ENCODE data around the gene MAPRE3. TPM values are rescaled to one million over a fixed set of nuclear protein-coding genes. Genes with fewer than 3 reads are reported as not detected.

MAPRE3 gene
- total RNA-seq, 2 donors from 2014 or later = 12.0 to 28.9 TPM

DNA sequence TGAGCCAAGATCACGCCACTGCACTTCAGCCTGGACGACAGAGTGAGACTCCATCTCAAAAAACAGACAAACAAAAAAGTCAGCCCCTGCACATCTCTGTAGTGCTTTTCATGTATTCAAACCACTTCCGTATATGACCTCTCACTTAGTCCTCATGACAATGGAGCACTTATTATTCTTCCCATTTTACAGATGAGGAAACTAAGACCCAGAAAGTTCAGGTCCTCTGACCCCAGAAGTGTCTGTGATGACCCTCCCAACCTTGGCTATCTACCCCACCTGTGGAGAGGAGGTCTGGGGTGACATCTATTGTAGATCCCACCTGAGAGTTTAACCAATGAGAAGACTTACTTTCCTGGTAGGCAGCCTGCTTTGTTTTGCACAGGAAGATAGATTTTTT is 21.6 kb upstream of the MAPRE3 start:
- H3K27me3 ChIP-seq (replicated peaks; ENCODE audit: insufficient read depth) = peaks cover 3% of the 10 kb centered on the region
- no peaks in the 10 kb centered on the region for H3K9me3 ChIP-seq
- H3K4me3 ChIP-seq = no peak overlapping the region
- H3K36me3 ChIP-seq = no peaks in the 10 kb centered on the region
- no peak overlapping the region for H3K27ac ChIP-seq
- TF ChIP-seq, protein P1, sequence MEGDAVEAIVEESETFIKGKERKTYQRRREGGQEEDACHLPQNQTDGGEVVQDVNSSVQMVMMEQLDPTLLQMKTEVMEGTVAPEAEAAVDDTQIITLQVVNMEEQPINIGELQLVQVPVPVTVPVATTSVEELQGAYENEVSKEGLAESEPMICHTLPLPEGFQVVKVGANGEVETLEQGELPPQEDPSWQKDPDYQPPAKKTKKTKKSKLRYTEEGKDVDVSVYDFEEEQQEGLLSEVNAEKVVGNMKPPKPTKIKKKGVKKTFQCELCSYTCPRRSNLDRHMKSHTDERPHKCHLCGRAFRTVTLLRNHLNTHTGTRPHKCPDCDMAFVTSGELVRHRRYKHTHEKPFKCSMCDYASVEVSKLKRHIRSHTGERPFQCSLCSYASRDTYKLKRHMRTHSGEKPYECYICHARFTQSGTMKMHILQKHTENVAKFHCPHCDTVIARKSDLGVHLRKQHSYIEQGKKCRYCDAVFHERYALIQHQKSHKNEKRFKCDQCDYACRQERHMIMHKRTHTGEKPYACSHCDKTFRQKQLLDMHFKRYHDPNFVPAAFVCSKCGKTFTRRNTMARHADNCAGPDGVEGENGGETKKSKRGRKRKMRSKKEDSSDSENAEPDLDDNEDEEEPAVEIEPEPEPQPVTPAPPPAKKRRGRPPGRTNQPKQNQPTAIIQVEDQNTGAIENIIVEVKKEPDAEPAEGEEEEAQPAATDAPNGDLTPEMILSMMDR (IDR thresholded peaks at IDR 0.05) = no peak
- TF ChIP-seq POLR2A (IDR thresholded peaks at IDR 0.05) (no peak), POLR2AphosphoS5 (IDR thresholded peaks at IDR 0.05) (no peak)
- no peak for DNase-seq (ENCODE audit: low spot score)
- H3K4me1 ChIP-seq (replicated peaks) = no peaks in the 10 kb centered on the region
- 93% methylated on average over 3 of the region's 3 CpGs for WGBS
- intact Hi-C loops (cut with DNase I) = no loop called here

DNA sequence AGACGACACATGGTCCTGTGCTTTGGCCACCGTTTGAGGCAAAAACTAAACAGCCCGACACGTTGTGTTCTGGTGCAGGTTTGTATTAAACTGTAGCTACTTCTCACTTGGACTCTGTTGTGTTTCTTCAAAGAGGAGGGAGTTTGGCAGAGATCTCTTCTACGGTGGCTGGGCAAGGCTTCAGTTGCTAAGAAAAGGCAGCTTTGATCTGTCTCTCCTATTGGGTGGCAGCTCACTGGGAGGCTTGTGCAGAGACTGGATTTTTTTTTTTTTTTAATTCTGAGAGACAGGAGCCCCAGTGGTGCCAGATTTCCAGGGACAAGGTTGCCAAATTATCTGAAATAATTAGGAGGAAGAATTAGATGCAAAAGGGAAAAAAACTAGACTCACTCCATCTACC is 20.2 kb upstream of the MAPRE3 start:
- 63% methylated on average over 5 of the region's 5 CpGs for WGBS
- no peak for DNase-seq (ENCODE audit: low spot score)
- TF ChIP-seq, protein P1 (IDR thresholded peaks at IDR 0.05) = no peak
- TF ChIP-seq POLR2AphosphoS5 (IDR thresholded peaks at IDR 0.05) (no peak), POLR2A (IDR thresholded peaks at IDR 0.05) (no peak)
- no peak overlapping the region for H3K4me3 ChIP-seq
- intact Hi-C loops (cut with DNase I) = no loop called here
- peaks cover 3% of the 10 kb centered on the region for H3K27me3 ChIP-seq (replicated peaks; ENCODE audit: insufficient read depth)
- H3K36me3 ChIP-seq = no peaks in the 10 kb centered on the region
- H3K27ac ChIP-seq = no peak overlapping the region
- H3K9me3 ChIP-seq = no peaks in the 10 kb centered on the region
- H3K4me1 ChIP-seq (replicated peaks) = no peaks in the 10 kb centered on the region

DNA sequence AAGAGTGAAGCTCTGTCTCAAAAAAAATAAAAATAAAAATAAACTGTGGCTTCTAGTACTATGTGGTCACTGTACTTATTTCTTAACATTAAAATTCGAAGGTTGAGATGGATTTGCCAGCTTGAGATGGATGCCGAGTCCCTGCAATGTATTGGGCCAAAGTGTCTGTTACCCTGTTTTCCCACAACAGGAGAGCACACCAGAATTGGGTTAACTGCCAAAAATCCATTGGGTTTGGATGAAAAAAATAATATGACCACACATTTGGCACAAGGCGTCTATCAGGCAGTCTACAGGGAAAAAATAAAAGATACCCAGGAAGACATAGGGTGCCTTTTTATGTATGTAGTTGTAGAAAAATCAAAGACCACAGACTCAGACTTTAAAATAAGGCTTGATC is 19.2 kb upstream of the MAPRE3 start:
- no peak for DNase-seq (ENCODE audit: low spot score)
- no peaks in the 10 kb centered on the region for H3K9me3 ChIP-seq
- no peaks in the 10 kb centered on the region for H3K4me1 ChIP-seq (replicated peaks)
- no peak overlapping the region for H3K27ac ChIP-seq
- intact Hi-C loops (cut with DNase I) = no loop called here
- peaks cover 3% of the 10 kb centered on the region for H3K27me3 ChIP-seq (replicated peaks; ENCODE audit: insufficient read depth)
- H3K4me3 ChIP-seq = no peak overlapping the region
- TF ChIP-seq POLR2A (IDR thresholded peaks at IDR 0.05) (no peak), POLR2AphosphoS5 (IDR thresholded peaks at IDR 0.05) (no peak)
- TF ChIP-seq, protein P1 (IDR thresholded peaks at IDR 0.05) = no peak
- H3K36me3 ChIP-seq = no peaks in the 10 kb centered on the region
- 74% methylated on average over 3 of the region's 3 CpGs for WGBS

DNA sequence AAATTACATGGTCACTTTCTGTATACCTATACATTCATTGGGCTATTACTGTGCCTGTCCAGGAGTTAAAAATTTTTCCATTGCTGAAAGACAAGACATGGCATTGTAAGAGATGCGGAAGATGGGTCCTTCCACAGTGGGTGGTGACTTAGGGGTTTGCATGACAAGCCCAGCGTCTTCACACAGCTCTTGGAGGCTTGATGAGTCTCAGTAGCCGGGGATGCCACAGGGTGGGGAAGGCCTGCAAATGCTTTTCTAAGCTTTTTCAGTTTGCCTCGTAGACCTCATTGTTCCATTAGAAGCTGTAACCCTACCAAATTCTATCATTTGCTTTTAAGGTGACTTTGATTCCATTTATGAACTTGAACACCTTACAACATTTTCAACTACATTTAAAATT is 18.1 kb upstream of the MAPRE3 start:
- WGBS = 67% methylated on average over 4 of the region's 4 CpGs
- H3K4me1 ChIP-seq (replicated peaks) = no peaks in the 10 kb centered on the region
- intact Hi-C loops (cut with DNase I) = no loop called here
- no peaks in the 10 kb centered on the region for H3K9me3 ChIP-seq
- no peaks in the 10 kb centered on the region for H3K36me3 ChIP-seq
- TF ChIP-seq POLR2AphosphoS5 (IDR thresholded peaks at IDR 0.05) (no peak), POLR2A (IDR thresholded peaks at IDR 0.05) (no peak)
- TF ChIP-seq, protein P1 (IDR thresholded peaks at IDR 0.05) = no peak
- no peak overlapping the region for H3K27ac ChIP-seq
- no peak overlapping the region for H3K4me3 ChIP-seq
- DNase-seq (ENCODE audit: low spot score) = no peak
- H3K27me3 ChIP-seq (replicated peaks; ENCODE audit: insufficient read depth) = peaks cover 6% of the 10 kb centered on the region

DNA sequence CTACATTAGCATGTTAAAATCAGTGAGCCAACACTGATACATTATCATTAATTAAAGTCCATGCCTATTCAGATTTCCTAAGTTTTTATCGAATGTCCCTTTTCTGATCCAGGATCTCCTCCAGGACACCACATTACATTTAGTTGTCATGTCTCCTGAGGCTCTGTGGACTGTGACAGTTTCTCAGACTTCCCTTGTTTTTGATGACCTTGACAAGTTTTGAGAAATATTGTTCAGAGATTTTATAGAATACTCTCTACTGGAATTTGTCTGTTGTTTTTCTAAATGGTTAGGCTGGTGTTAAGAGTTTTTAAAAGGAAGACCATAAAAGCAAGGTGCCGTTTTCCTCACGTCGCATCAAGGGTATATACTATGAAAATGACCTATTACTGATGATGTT is 16.3 kb upstream of the MAPRE3 start:
- Histone ChIP-seq H3K4me3 (no peak overlapping the region), H3K9me3 (no peaks in the 10 kb centered on the region), H3K27me3 (replicated peaks; ENCODE audit: insufficient read depth) (peaks cover 9% of the 10 kb centered on the region), H3K36me3 (no peaks in the 10 kb centered on the region), H3K4me1 (replicated peaks) (no peaks in the 10 kb centered on the region), H3K27ac (no peak overlapping the region)
- 82% methylated on average over 4 of the region's 4 CpGs for WGBS
- DNase-seq (ENCODE audit: low spot score) = no peak
- TF ChIP-seq POLR2A (IDR thresholded peaks at IDR 0.05) (no peak), POLR2AphosphoS5 (IDR thresholded peaks at IDR 0.05) (no peak)
- TF ChIP-seq, protein P1 (IDR thresholded peaks at IDR 0.05) = no peak
- intact Hi-C loops (cut with DNase I) = no loop called here
